ENCODE results near the gene OSBPL3.

DNA sequence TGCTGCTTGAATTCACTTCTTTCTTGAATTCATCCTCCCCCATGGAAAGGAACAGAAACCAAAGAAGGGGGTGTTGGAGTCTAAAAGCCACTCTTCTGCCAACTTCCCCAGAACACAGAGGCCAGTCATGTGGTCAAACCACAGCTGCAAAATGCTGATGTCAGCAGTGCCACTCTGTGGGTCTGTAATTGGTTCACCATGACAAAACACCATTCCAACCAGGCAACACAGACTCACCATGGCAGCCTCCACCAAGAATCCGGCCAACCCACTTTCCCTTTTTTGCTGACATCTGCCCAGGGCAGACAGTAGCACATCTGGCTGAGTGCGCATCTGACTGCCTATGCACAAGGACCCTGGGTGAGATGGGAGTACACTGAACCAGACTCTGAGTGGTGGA is 16.8 kb downstream of the OSBPL3 start:
- TF ChIP-seq, protein P1, sequence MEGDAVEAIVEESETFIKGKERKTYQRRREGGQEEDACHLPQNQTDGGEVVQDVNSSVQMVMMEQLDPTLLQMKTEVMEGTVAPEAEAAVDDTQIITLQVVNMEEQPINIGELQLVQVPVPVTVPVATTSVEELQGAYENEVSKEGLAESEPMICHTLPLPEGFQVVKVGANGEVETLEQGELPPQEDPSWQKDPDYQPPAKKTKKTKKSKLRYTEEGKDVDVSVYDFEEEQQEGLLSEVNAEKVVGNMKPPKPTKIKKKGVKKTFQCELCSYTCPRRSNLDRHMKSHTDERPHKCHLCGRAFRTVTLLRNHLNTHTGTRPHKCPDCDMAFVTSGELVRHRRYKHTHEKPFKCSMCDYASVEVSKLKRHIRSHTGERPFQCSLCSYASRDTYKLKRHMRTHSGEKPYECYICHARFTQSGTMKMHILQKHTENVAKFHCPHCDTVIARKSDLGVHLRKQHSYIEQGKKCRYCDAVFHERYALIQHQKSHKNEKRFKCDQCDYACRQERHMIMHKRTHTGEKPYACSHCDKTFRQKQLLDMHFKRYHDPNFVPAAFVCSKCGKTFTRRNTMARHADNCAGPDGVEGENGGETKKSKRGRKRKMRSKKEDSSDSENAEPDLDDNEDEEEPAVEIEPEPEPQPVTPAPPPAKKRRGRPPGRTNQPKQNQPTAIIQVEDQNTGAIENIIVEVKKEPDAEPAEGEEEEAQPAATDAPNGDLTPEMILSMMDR (IDR thresholded peaks at IDR 0.05), result no peak
- TF ChIP-seq POLR2A (IDR thresholded peaks at IDR 0.05), result no peak
